ENCODE results near the gene DENND2A. TPM values are rescaled to one million over a fixed set of nuclear protein-coding genes. Genes with fewer than 3 reads are reported as not detected.
"Not testable (repeated sequence)": the region's sequence is repeated elsewhere in the genome, so short reads cannot be mapped to it uniquely, and the experiment has no call there.

DENND2A gene
- total and polyA plus RNA-seq, 7 experiments from 2014 or later, result not detected

GRCh38 chr7:140562926-140563481 is 77.6 kb downstream of the DENND2A start:
- H3K36me3 ChIP-seq (ENCODE audit: control insufficient read depth in 2 of 3, insufficient read depth in 3 of 3, low read length in 3 of 3), result no peaks in the 10 kb centered on the region
- Mint-ChIP-seq H3K9me3 (peaks cover 0 to 1% (median 0%) of the 10 kb centered on the region in 11 donors), H3K4me1 (peaks cover 0 to 2% (median 0%) of the 10 kb centered on the region in 7 donors), H3K4me3 (no peak overlapping the region), H3K36me3 (no peaks in the 10 kb centered on the region), H3K27me3 (peaks cover 0 to 2% (median 0%) of the 10 kb centered on the region in 5 donors), H3K27ac (no peak overlapping the region)
- ATAC-seq (no peak), DNase-seq (no peak)
- no peaks in the 10 kb centered on the region for H3K4me1 ChIP-seq (ENCODE audit: control insufficient read depth in 2 of 2, insufficient read depth in 2 of 2, low read length in 2 of 2)
- no peak overlapping the region for H3K4me3 ChIP-seq (ENCODE audit: low read length)
- H3K27ac ChIP-seq (ENCODE audit: low read depth, low read length), result no peak overlapping the region
- POLR2A ChIA-PET, result no interaction called here
- CTCF ChIA-PET, result no interaction called here
- no peaks in the 10 kb centered on the region for H3K27me3 ChIP-seq (ENCODE audit: control insufficient read depth in 2 of 2, insufficient read depth in 2 of 2, low read length in 2 of 2)
- intact Hi-C loops (cut with micrococcal nuclease), result no loop called here
- H3K9me3 ChIP-seq (ENCODE audit: control insufficient read depth in 2 of 3, low read length in 3 of 3), result no peaks in the 10 kb centered on the region

- ChIA-PET POLR2A (no interaction called here), CTCF (no interaction called here)
- H3K27me3 Mint-ChIP-seq, result peaks cover 0 to 5% (median 0%) of the 10 kb centered on the region in 5 donors
- Histone ChIP-seq H3K27ac (ENCODE audit: low read depth, low read length) (no peak overlapping the region), H3K4me1 (ENCODE audit: control insufficient read depth in 2 of 2, insufficient read depth in 2 of 2, low read length in 2 of 2) (no peaks in the 10 kb centered on the region), H3K4me3 (ENCODE audit: low read length) (no peak overlapping the region), H3K36me3 (ENCODE audit: control insufficient read depth in 2 of 3, insufficient read depth in 3 of 3, low read length in 3 of 3) (no peaks in the 10 kb centered on the region), H3K9me3 (ENCODE audit: control insufficient read depth in 2 of 3, low read length in 3 of 3) (no peaks in the 10 kb centered on the region), H3K27me3 (ENCODE audit: control insufficient read depth in 2 of 2, insufficient read depth in 2 of 2, low read length in 2 of 2) (no peaks in the 10 kb centered on the region)
- H3K4me1 Mint-ChIP-seq, result no peaks in the 10 kb centered on the region
- H3K9me3 Mint-ChIP-seq, result peaks cover 0 to 1% (median 0%) of the 10 kb centered on the region in 11 donors
- ATAC-seq (no peak), DNase-seq (no peak)
- no peak overlapping the region for H3K4me3 Mint-ChIP-seq
- no peaks in the 10 kb centered on the region for H3K36me3 Mint-ChIP-seq
- H3K27ac Mint-ChIP-seq, result no peak overlapping the region
- intact Hi-C loops (cut with micrococcal nuclease), result no loop called here
Measured at GRCh38 chr7:140559410-140559809, 81.2 kb downstream of the DENND2A start.

- Histone ChIP-seq H3K36me3 (ENCODE audit: control insufficient read depth in 2 of 3, insufficient read depth in 3 of 3, low read length in 3 of 3) (no peaks in the 10 kb centered on the region), H3K4me1 (ENCODE audit: control insufficient read depth in 2 of 2, insufficient read depth in 2 of 2, low read length in 2 of 2) (no peaks in the 10 kb centered on the region), H3K4me3 (ENCODE audit: low read length) (no peak overlapping the region), H3K9me3 (ENCODE audit: control insufficient read depth in 2 of 3, low read length in 3 of 3) (no peaks in the 10 kb centered on the region), H3K27ac (ENCODE audit: low read depth, low read length) (no peak overlapping the region), H3K27me3 (ENCODE audit: control insufficient read depth in 2 of 2, insufficient read depth in 2 of 2, low read length in 2 of 2) (no peaks in the 10 kb centered on the region)
- Mint-ChIP-seq H3K36me3 (no peaks in the 10 kb centered on the region), H3K27ac (no peak overlapping the region), H3K27me3 (peaks cover 0 to 5% (median 0%) of the 10 kb centered on the region in 5 donors), H3K4me3 (no peak overlapping the region), H3K9me3 (no peaks in the 10 kb centered on the region), H3K4me1 (no peaks in the 10 kb centered on the region)
- ChIA-PET POLR2A (no interaction called here), CTCF (no interaction called here)
- intact Hi-C loops (cut with micrococcal nuclease), result no loop called here
- ATAC-seq, result no peak
- DNase-seq, result no peak
Measured at GRCh38 chr7:140557809-140558518, 82.6 kb downstream of the DENND2A start.

- H3K36me3 ChIP-seq (ENCODE audit: control insufficient read depth in 2 of 3, insufficient read depth in 3 of 3, low read length in 3 of 3), result no peaks in the 10 kb centered on the region
- no peaks in the 10 kb centered on the region for H3K4me1 ChIP-seq (ENCODE audit: control insufficient read depth in 2 of 2, insufficient read depth in 2 of 2, low read length in 2 of 2)
- H3K27ac Mint-ChIP-seq, result no peak overlapping the region
- H3K27ac ChIP-seq (ENCODE audit: low read depth, low read length), result no peak overlapping the region
- no peak overlapping the region for H3K4me3 Mint-ChIP-seq
- no peak overlapping the region for H3K4me3 ChIP-seq (ENCODE audit: low read length)
- intact Hi-C loops (cut with micrococcal nuclease), result no loop called here
- DNase-seq (no peak), ATAC-seq (no peak)
- no peaks in the 10 kb centered on the region for H3K27me3 ChIP-seq (ENCODE audit: control insufficient read depth in 2 of 2, insufficient read depth in 2 of 2, low read length in 2 of 2)
- H3K27me3 Mint-ChIP-seq, result peaks cover 0 to 5% (median 0%) of the 10 kb centered on the region in 5 donors
- no peaks in the 10 kb centered on the region for H3K9me3 Mint-ChIP-seq
- no peaks in the 10 kb centered on the region for H3K4me1 Mint-ChIP-seq
- ChIA-PET CTCF (interaction anchor here (0.6 kb wide), 1 partner anchor 1185 kb away, joined by 3 read pairs; no protein-coding TSS in a partner anchor), POLR2A (no interaction called here)
- no peaks in the 10 kb centered on the region for H3K36me3 Mint-ChIP-seq
- H3K9me3 ChIP-seq (ENCODE audit: control insufficient read depth in 2 of 3, low read length in 3 of 3), result no peaks in the 10 kb centered on the region
Measured at GRCh38 chr7:140557069-140557468, 83.5 kb downstream of the DENND2A start.

- H3K4me3 ChIP-seq (ENCODE audit: low read length); H3K27ac ChIP-seq (ENCODE audit: low read depth, low read length); DNase-seq; H3K4me1 Mint-ChIP-seq; H3K4me3 Mint-ChIP-seq; POLR2A ChIA-PET; H3K27ac Mint-ChIP-seq; ATAC-seq; intact Hi-C loops (cut with micrococcal nuclease); H3K27me3 Mint-ChIP-seq; H3K4me1 ChIP-seq (ENCODE audit: control insufficient read depth in 2 of 2, insufficient read depth in 2 of 2, low read length in 2 of 2); H3K36me3 ChIP-seq (ENCODE audit: control insufficient read depth in 2 of 3, insufficient read depth in 3 of 3, low read length in 3 of 3); CTCF ChIA-PET; H3K9me3 Mint-ChIP-seq; H3K9me3 ChIP-seq (ENCODE audit: control insufficient read depth in 2 of 3, low read length in 3 of 3); H3K36me3 Mint-ChIP-seq; H3K27me3 ChIP-seq (ENCODE audit: control insufficient read depth in 2 of 2, insufficient read depth in 2 of 2, low read length in 2 of 2): not testable (repeated sequence)
Measured at GRCh38 chr7:140553236-140553635, 87.4 kb downstream of the DENND2A start.

GRCh38 chr7:140552240-140552679 is 88.4 kb downstream of the DENND2A start:
- H3K4me1 Mint-ChIP-seq, result no peaks in the 10 kb centered on the region
- Histone ChIP-seq H3K9me3 (ENCODE audit: control insufficient read depth in 2 of 3, low read length in 3 of 3) (no peaks in the 10 kb centered on the region), H3K27me3 (ENCODE audit: control insufficient read depth in 2 of 2, insufficient read depth in 2 of 2, low read length in 2 of 2) (no peaks in the 10 kb centered on the region), H3K27ac (ENCODE audit: low read depth, low read length) (no peak overlapping the region), H3K4me3 (ENCODE audit: low read length) (no peak overlapping the region), H3K36me3 (ENCODE audit: control insufficient read depth in 2 of 3, insufficient read depth in 3 of 3, low read length in 3 of 3) (no peaks in the 10 kb centered on the region), H3K4me1 (ENCODE audit: control insufficient read depth in 2 of 2, insufficient read depth in 2 of 2, low read length in 2 of 2) (no peaks in the 10 kb centered on the region)
- no peaks in the 10 kb centered on the region for H3K36me3 Mint-ChIP-seq
- no peak for DNase-seq
- ChIA-PET CTCF (no interaction called here), POLR2A (no interaction called here)
- no peak overlapping the region for H3K4me3 Mint-ChIP-seq
- H3K27ac Mint-ChIP-seq, result no peak overlapping the region
- ATAC-seq, result no peak
- H3K9me3 Mint-ChIP-seq, result no peaks in the 10 kb centered on the region
- intact Hi-C loops (cut with micrococcal nuclease), result no loop called here
- H3K27me3 Mint-ChIP-seq, result peaks cover 0 to 5% (median 0%) of the 10 kb centered on the region in 5 donors
